GM12878 (cell line): ENCODE results near the gene KIFC1. TPM values are rescaled to one million over a fixed set of nuclear protein-coding genes. Genes with fewer than 3 reads are reported as not detected.

Experiments used
- ATAC-seq: fragments of 200-7000 bp; cut with Tn5 transposase; 3 replicates; pipeline ENCODE4 v1.9.1; 2020; ENCODE audit warnings: mild to moderate bottlenecking, moderate library complexity
- BruUV-seq: library from RNA; stranded (reverse); fragments of 400-500 nt; replicated peaks from 2 replicates; lab custom pipeline; 2021; lab: Mats Ljungman, UMichigan
- CTCF ChIA-PET: fragments of 300-600 bp; sonication (Branson Sonifier 250); formaldehyde crosslinking; extraction: SDS; loops from one replicate; lab custom pipeline; 2021; ENCODE audit warnings: inconsistent platforms; lab: Yijun Ruan, JAX
- POLR2A ChIA-PET: fragments of 350-600 bp; formaldehyde crosslinking; extraction: SDS; loops from one replicate; lab custom pipeline; 2021; ENCODE audit warnings: inconsistent platforms; lab: Charles Lee
- RAD21 ChIA-PET: fragments of 300-600 bp; sonication (Branson Sonifier 250); formaldehyde crosslinking; loops from one replicate; lab custom pipeline; 2023; ENCODE audit warnings: antibody characterized with exemption; ENCODE audit not compliant: unreplicated experiment; lab: Charles Lee
- SMC1A ChIA-PET: fragments of 300-600 bp; sonication (Branson Sonifier 250); formaldehyde crosslinking; loops from one replicate; lab custom pipeline; 2023; ENCODE audit not compliant: unreplicated experiment, uncharacterized antibody; lab: Charles Lee
- DNase-seq: peaks from one replicate; pipeline ENCODE4 v3.0.0-alpha.2; 2011; ENCODE audit warnings: low read depth, low spot score
- FAIRE-seq: peaks from 3 replicates; lab custom pipeline; 2011; peaks lifted over from hg19 to GRCh38; lab: Jason Lieb, UNC
- H2AFZ ChIP-seq: 2 replicates; pipeline ENCODE4 v1.6.0; 2011; ENCODE audit warnings: low read depth, low read length, control low read depth; ENCODE audit not compliant: control insufficient read depth
- H3K27ac ChIP-seq: 2 replicates; pipeline ENCODE4 v1.5.1; 2011; ENCODE audit warnings: control low read depth; ENCODE audit not compliant: control insufficient read depth, insufficient read depth
- H3K27me3 ChIP-seq, 2 experiments: replicated peaks in 1 of 2; 2 replicates each; pipeline versions ENCODE4 v1.6.0 to v1.6.1; 2011; ENCODE audit warnings: low read length in 1 of 2; ENCODE audit not compliant: control insufficient read depth in 2 of 2, insufficient read depth in 2 of 2
- H3K36me3 ChIP-seq, 2 experiments: 2 replicates each; pipeline ENCODE4 v1.5.1; 2011; ENCODE audit warnings: low read length in 1 of 2; ENCODE audit not compliant: control insufficient read depth in 2 of 2, insufficient read depth in 2 of 2
- H3K4me1 ChIP-seq: 2 replicates; pipeline ENCODE4 v1.6.1; 2011; ENCODE audit warnings: mild to moderate bottlenecking, low read length, moderate library complexity, mixed read lengths; ENCODE audit not compliant: control insufficient read depth, insufficient read depth
- H3K4me2 ChIP-seq: 2 replicates; pipeline ENCODE4 v1.6.0; 2011; ENCODE audit warnings: control low read depth; ENCODE audit not compliant: control insufficient read depth, insufficient read depth
- H3K4me3 ChIP-seq: fragments of 200-600 bp; sonication (generic); 2 replicates; pipeline ENCODE4 v1.5.1; 2016
- H3K79me2 ChIP-seq: 2 replicates; pipeline ENCODE4 v1.6.0; 2011; ENCODE audit warnings: low read length; ENCODE audit not compliant: control insufficient read depth, insufficient read depth
- H3K9ac ChIP-seq: 2 replicates; pipeline ENCODE4 v1.8.0; 2011; ENCODE audit warnings: low read length, control low read depth, mixed read lengths; ENCODE audit not compliant: control insufficient read depth, insufficient read depth
- H3K9me3 ChIP-seq: replicated peaks from 3 replicates; pipeline ENCODE4 v1.5.1; 2011; ENCODE audit warnings: mild to moderate bottlenecking, low read length; ENCODE audit not compliant: control insufficient read depth, insufficient read depth
- H4K20me1 ChIP-seq: 2 replicates; pipeline ENCODE4 v1.6.0; 2011; ENCODE audit not compliant: control insufficient read depth, insufficient read depth
- JUNB ChIP-seq: IDR thresholded peaks from 2 replicates; pipeline ENCODE4 v1.6.1; 2016; ENCODE audit warnings: antibody characterized with exemption, mild to moderate bottlenecking
- KDM1A ChIP-seq: fragments of 200-600 bp; sonication (generic); IDR thresholded peaks from 2 replicates; pipeline ENCODE4 v1.6.1; 2016; ENCODE audit warnings: borderline replicate concordance
- MTA2 ChIP-seq: fragments of 450-650 bp; IDR thresholded peaks from 2 replicates; pipeline ENCODE4 v1.6.1; 2016; ENCODE audit warnings: low read depth, mild to moderate bottlenecking, moderate library complexity
- PRDM15 ChIP-seq: fragments of 450-650 bp; formaldehyde crosslinking; IDR thresholded peaks from 2 replicates; pipeline ENCODE4 v1.4.0; 2020; ENCODE audit warnings: mild to moderate bottlenecking, moderate library complexity
- SKIL ChIP-seq: fragments of 450-650 bp; IDR thresholded peaks from 2 replicates; pipeline ENCODE4 v1.6.1; 2017; ENCODE audit warnings: mild to moderate bottlenecking, low read depth, inconsistent platforms; ENCODE audit not compliant: poor library complexity, severe bottlenecking
- SRF ChIP-seq, 2 experiments: IDR thresholded peaks; 2 replicates each; pipeline ENCODE4 v1.6.1; 2011; ENCODE audit warnings: low read depth in 2 of 2, low read length in 2 of 2, mild to moderate bottlenecking in 1 of 2, moderate library complexity in 1 of 2
- whole genome bisulfite sequencing: methylation state at CpG from one replicate; pipeline ENCODE4 v1.1.6; 2016; ENCODE audit warnings: low lambda C conversion rate; ENCODE audit not compliant: insufficient replicate concordance, insufficient coverage; ENCODE audit errors: missing lambda C conversion rate; 5-methylcytosine and 5-hydroxymethylcytosine counted together
- in situ Hi-C: fragments of 300-500 bp; cut with MboI; formaldehyde crosslinking; loops from 9 replicates; pipeline ENCODE4 v1.14.3; 2018; ENCODE audit warnings: mixed read lengths
- intact Hi-C: fragments of 100-400 bp; cut with micrococcal nuclease; formaldehyde crosslinking; loops from one replicate; pipeline ENCODE4 v1.14.2; 2022; ENCODE audit not compliant: unreplicated experiment
- polyA plus RNA-seq, 11 experiments: library from polyadenylated mRNA; depleted of rRNA in 4 of 11; unstranded in 6 of 11; stranded (reverse) in 5 of 11; fragments of >200 nt; fragmentation: Nextera tagmentation in 4 of 11; fragmentation: Illumina TruSeq in 1 of 11; extraction: Ambion mirVana in 4 of 11; extraction: Trizol in 1 of 11; gene quantifications; 1 replicate in 1 of 11; 2 replicates in 10 of 11; pipeline versions ENCODE4 v1.2.1 to v1.2.3, GENCODE V29; 2011 to 2016; ENCODE audit warnings: inconsistent platforms in 2 of 11, missing spikeins in 2 of 11, low read depth in 1 of 11
- total RNA-seq, 4 experiments: library from RNA; depleted of rRNA in 3 of 4; stranded (reverse); fragments of >200 nt in 3 of 4; fragmentation: Illumina TruSeq in 1 of 4; extraction: Trizol in 1 of 4; gene quantifications; 2 replicates each; pipeline versions ENCODE4 v1.2.1 to v1.2.3, GENCODE V29; 2013 to 2021
- TF ChIP-seq, protein P1 (sequence below): fragments of 450-650 bp; IDR thresholded peaks from 2 replicates; pipeline ENCODE4 v1.6.1; 2017; ENCODE audit warnings: mild to moderate bottlenecking, moderate library complexity
- TF ChIP-seq, protein P2 (sequence below): IDR thresholded peaks from 2 replicates; pipeline ENCODE4 v1.6.1; 2011; ENCODE audit warnings: low read depth, mild to moderate bottlenecking, low read length, moderate library complexity, borderline replicate concordance; ENCODE audit errors: extremely low read depth

Gene KIFC1
- total and polyA plus RNA-seq, 10 of the 15 experiments (the other 5 are each of a cell fraction or from before 2014, with no cell fraction given) = 1.8 to 87.4 (median 54.4) TPM

GRCh38 chr6:33450434-33450833 lies 58.8 kb downstream of the KIFC1 start (continued):
- TF ChIP-seq, protein P1, sequence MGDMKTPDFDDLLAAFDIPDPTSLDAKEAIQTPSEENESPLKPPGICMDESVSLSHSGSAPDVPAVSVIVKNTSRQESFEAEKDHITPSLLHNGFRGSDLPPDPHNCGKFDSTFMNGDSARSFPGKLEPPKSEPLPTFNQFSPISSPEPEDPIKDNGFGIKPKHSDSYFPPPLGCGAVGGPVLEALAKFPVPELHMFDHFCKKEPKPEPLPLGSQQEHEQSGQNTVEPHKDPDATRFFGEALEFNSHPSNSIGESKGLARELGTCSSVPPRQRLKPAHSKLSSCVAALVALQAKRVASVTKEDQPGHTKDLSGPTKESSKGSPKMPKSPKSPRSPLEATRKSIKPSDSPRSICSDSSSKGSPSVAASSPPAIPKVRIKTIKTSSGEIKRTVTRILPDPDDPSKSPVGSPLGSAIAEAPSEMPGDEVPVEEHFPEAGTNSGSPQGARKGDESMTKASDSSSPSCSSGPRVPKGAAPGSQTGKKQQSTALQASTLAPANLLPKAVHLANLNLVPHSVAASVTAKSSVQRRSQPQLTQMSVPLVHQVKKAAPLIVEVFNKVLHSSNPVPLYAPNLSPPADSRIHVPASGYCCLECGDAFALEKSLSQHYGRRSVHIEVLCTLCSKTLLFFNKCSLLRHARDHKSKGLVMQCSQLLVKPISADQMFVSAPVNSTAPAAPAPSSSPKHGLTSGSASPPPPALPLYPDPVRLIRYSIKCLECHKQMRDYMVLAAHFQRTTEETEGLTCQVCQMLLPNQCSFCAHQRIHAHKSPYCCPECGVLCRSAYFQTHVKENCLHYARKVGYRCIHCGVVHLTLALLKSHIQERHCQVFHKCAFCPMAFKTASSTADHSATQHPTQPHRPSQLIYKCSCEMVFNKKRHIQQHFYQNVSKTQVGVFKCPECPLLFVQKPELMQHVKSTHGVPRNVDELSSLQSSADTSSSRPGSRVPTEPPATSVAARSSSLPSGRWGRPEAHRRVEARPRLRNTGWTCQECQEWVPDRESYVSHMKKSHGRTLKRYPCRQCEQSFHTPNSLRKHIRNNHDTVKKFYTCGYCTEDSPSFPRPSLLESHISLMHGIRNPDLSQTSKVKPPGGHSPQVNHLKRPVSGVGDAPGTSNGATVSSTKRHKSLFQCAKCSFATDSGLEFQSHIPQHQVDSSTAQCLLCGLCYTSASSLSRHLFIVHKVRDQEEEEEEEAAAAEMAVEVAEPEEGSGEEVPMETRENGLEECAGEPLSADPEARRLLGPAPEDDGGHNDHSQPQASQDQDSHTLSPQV = no peak
- TF ChIP-seq SKIL = no peak

GRCh38 chr6:33451606-33452005 lies 60.0 kb downstream of the KIFC1 start:
- no peaks in the 10 kb centered on the region for H4K20me1 ChIP-seq
- H3K4me2 ChIP-seq = no peak overlapping the region
- ChIA-PET SMC1A (no interaction called here), RAD21 (no interaction called here), POLR2A (no interaction called here), CTCF (no interaction called here)
- H3K4me1 ChIP-seq = peaks cover 3% of the 10 kb centered on the region; the same call in 1 of the 2 replicates
- H3K79me2 ChIP-seq = peaks cover 17% of the 10 kb centered on the region
- H3K9ac ChIP-seq = no peak overlapping the region
- H3K4me3 ChIP-seq = no peak overlapping the region
- no peaks in the 10 kb centered on the region for H3K27me3 ChIP-seq
- FAIRE-seq (no peak), DNase-seq (no peak), ATAC-seq (no peak)
- no peak overlapping the region for H3K27ac ChIP-seq
- in situ Hi-C loops (no loop called here), intact Hi-C loops (no loop called here)
- no peaks in the 10 kb centered on the region for H3K9me3 ChIP-seq
- H2AFZ ChIP-seq = no peak overlapping the region
- WGBS = 97% methylated on average over 10 of the region's 15 CpGs
- H3K36me3 ChIP-seq = peaks cover 0 to 4% of the 10 kb centered on the region in 2 experiments; a peak in 2 of 4 replicates
- no TSS peak for BruUV-seq
- no peak for TF ChIP-seq PRDM15 (CRISPR knock-in tag)
- no peak for TF ChIP-seq SRF (IDR thresholded peaks at IDR 0.05; ENCODE audit: low read depth in 2 of 2, low read length in 2 of 2)
- TF ChIP-seq, protein P2, sequence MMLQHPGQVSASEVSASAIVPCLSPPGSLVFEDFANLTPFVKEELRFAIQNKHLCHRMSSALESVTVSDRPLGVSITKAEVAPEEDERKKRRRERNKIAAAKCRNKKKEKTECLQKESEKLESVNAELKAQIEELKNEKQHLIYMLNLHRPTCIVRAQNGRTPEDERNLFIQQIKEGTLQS = no peak
- no peak for TF ChIP-seq KDM1A
- no peak for TF ChIP-seq MTA2
- no peak for TF ChIP-seq JUNB
